Naive thymus-derived CD4-positive, alpha-beta T cell (primary cell): ENCODE data around the gene ZSCAN20. TPM values are rescaled to one million over a fixed set of nuclear protein-coding genes. Genes with fewer than 3 reads are reported as not detected.

ENCODE experiments used
- ATAC-seq: fragments of 150-1000 bp; cut with Tn5 transposase; 2 replicates; pipeline ENCODE4 v1.10.0; 2021; ENCODE audit warnings: mild to moderate bottlenecking, moderate library complexity
- CTCF ChIA-PET: fragments of 350-600 bp; sonication (Branson Sonifier 250); formaldehyde crosslinking; loops from one replicate; lab custom pipeline; 2021; ENCODE audit warnings: antibody characterized with exemption; lab: Charles Lee
- POLR2A ChIA-PET: fragments of 350-600 bp; sonication (Branson Sonifier 250); formaldehyde crosslinking; loops from one replicate; lab custom pipeline; 2021; ENCODE audit warnings: antibody characterized with exemption, inconsistent platforms; lab: Charles Lee
- DNase-seq, 9 donors: peaks; one replicate each; pipeline versions ENCODE4 v3.0.0 to v3.0.0-alpha.2; 2020 to 2022; ENCODE audit warnings: mixed read lengths in 1 of 9
- H3K27ac ChIP-seq: one replicate; pipeline ENCODE4 v1.7.0; 2013; ENCODE audit warnings: mild to moderate bottlenecking, low read depth, low read length, moderate library complexity
- H3K27me3 ChIP-seq, 2 donors: one replicate each; pipeline ENCODE4 v1.7.0; 2013; ENCODE audit warnings: low read length in 2 of 2, mild to moderate bottlenecking in 2 of 2, moderate library complexity in 2 of 2; ENCODE audit not compliant: control insufficient read depth in 2 of 2, insufficient read depth in 2 of 2
- H3K36me3 ChIP-seq, 3 experiments: 1 replicate in 2 of 3; 2 replicates in 1 of 3; pipeline ENCODE4 v1.7.0; 2013; ENCODE audit warnings: low read length in 3 of 3, mild to moderate bottlenecking in 3 of 3, moderate library complexity in 1 of 3; ENCODE audit not compliant: insufficient read depth in 3 of 3, control insufficient read depth in 2 of 3
- H3K4me1 ChIP-seq, 2 donors: one replicate each; pipeline ENCODE4 v1.7.0; 2013; ENCODE audit warnings: low read length in 2 of 2, mild to moderate bottlenecking in 2 of 2, moderate library complexity in 1 of 2; ENCODE audit not compliant: control insufficient read depth in 2 of 2, insufficient read depth in 2 of 2
- H3K4me3 ChIP-seq: 2 replicates; pipeline ENCODE4 v1.7.0; 2013; ENCODE audit warnings: mild to moderate bottlenecking, low read length
- H3K9me3 ChIP-seq, 3 experiments: 1 replicate in 2 of 3; 2 replicates in 1 of 3; pipeline ENCODE4 v1.7.0; 2013; ENCODE audit warnings: low read length in 3 of 3; ENCODE audit not compliant: control insufficient read depth in 2 of 3
- H3K27ac Mint-ChIP-seq, 9 donors: one replicate each; pipeline ENCODE4 v1.8.0; 2020 to 2022; ENCODE audit warnings: mixed read lengths in 9 of 9, mild to moderate bottlenecking in 8 of 9, moderate library complexity in 5 of 9, inconsistent platforms in 2 of 9
- H3K27me3 Mint-ChIP-seq, 5 donors: one replicate each; pipeline ENCODE4 v1.8.0; 2021 to 2022; ENCODE audit warnings: mixed read lengths in 5 of 5, mild to moderate bottlenecking in 1 of 5
- H3K36me3 Mint-ChIP-seq, 5 donors: one replicate each; pipeline ENCODE4 v1.8.0; 2020 to 2022; ENCODE audit warnings: mixed read lengths in 5 of 5, mild to moderate bottlenecking in 3 of 5, inconsistent platforms in 1 of 5
- H3K4me1 Mint-ChIP-seq, 7 donors: one replicate each; pipeline ENCODE4 v1.8.0; 2020 to 2022; ENCODE audit warnings: mixed read lengths in 7 of 7, mild to moderate bottlenecking in 3 of 7, inconsistent platforms in 1 of 7
- H3K4me3 Mint-ChIP-seq, 10 donors: one replicate each; pipeline ENCODE4 v1.8.0; 2020 to 2022; ENCODE audit warnings: mild to moderate bottlenecking in 10 of 10, mixed read lengths in 10 of 10, moderate library complexity in 6 of 10, inconsistent platforms in 2 of 10
- H3K9me3 Mint-ChIP-seq, 11 donors: one replicate each; pipeline ENCODE4 v1.8.0; 2020 to 2022; ENCODE audit warnings: mixed read lengths in 11 of 11, mild to moderate bottlenecking in 4 of 11, inconsistent platforms in 1 of 11, moderate library complexity in 1 of 11
- intact Hi-C, 2 donors: fragments of 100-400 bp; cut with micrococcal nuclease; formaldehyde crosslinking; loops; one replicate each; pipeline ENCODE4 v1.15.1; 2023
- polyA plus RNA-seq, 2 donors: library from polyadenylated mRNA; unstranded; fragments of 300-500 nt; fragmentation: Illumina TruSeq; gene quantifications; one replicate each; pipeline ENCODE4 v1.2.3, GENCODE V29; 2021
- total RNA-seq, 6 experiments: library from RNA in 5 of 6; stranded (reverse) in 5 of 6; gene quantifications; 1 replicate in 5 of 6; 2 replicates in 1 of 6; pipeline ENCODE4 v1.2.3 and lab custom pipeline; 2021 to 2026

Gene ZSCAN20
- total and polyA plus RNA-seq, 7 experiments from 2014 or later, result 0.77 to 3.0 (median 1.6) TPM

DNA sequence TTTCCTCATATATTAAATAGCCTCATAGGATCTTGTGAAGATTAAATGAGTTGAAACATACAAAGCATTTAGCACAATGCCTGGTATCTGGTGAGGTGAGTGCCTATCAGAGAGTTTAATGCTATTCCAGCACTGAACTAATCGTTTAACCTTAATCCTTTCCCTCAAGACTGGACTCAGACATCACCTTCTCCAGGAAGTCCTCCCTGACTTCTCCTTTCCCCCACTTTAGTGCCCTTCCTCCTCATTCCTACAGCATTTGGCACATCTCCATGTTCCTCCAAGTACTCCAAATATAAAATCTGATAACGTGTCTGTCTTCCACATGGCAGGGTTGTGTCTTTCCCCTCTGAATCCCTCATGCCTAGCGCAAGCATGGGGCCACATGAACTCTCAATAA, 59.8 kb downstream of the ZSCAN20 start:
- no peak for DNase-seq
- Mint-ChIP-seq H3K27ac (no peak overlapping the region), H3K4me1 (no peaks in the 10 kb centered on the region), H3K36me3 (no peaks in the 10 kb centered on the region), H3K27me3 (peaks cover 6 to 48% (median 34%) of the 10 kb centered on the region in 5 donors), H3K9me3 (peaks cover 0 to 4% (median 0%) of the 10 kb centered on the region in 11 donors), H3K4me3 (no peak overlapping the region)
- no peaks in the 10 kb centered on the region for H3K27me3 ChIP-seq
- intact Hi-C loops, result no loop called here
- no peak overlapping the region for H3K4me3 ChIP-seq
- POLR2A ChIA-PET, result no interaction called here
- no peaks in the 10 kb centered on the region for H3K4me1 ChIP-seq
- no peaks in the 10 kb centered on the region for H3K36me3 ChIP-seq
- CTCF ChIA-PET, result no interaction called here
- no peaks in the 10 kb centered on the region for H3K9me3 ChIP-seq
- no peak overlapping the region for H3K27ac ChIP-seq
- no peak for ATAC-seq

DNA sequence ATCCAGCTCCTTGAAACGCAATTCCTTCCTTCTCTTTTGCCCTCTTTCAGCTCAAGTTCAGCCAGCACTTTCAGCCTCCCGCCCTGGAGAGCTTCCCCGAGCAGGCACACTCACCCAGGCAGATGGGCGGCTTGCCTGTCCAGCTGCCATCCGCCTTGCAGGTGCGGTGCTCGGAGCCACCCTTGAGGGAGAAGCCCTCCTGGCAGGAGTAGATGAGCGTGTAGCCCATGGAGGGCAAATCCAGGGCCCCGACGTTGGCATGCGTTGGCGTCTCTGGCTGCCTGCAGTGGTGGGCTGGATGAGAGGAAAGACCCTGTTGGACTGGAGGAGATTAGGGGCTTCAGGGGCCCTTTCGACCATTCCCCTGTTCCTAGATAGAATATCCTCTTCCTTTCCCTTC, 60.5 kb downstream of the ZSCAN20 start:
- POLR2A ChIA-PET, result no interaction called here
- peaks cover 6 to 47% (median 31%) of the 10 kb centered on the region in 5 donors for H3K27me3 Mint-ChIP-seq
- CTCF ChIA-PET, result no interaction called here
- peaks cover 0 to 4% (median 0%) of the 10 kb centered on the region in 11 donors for H3K9me3 Mint-ChIP-seq
- Histone ChIP-seq H3K4me1 (no peaks in the 10 kb centered on the region), H3K36me3 (no peaks in the 10 kb centered on the region), H3K9me3 (no peaks in the 10 kb centered on the region), H3K27ac (no peak overlapping the region), H3K27me3 (no peaks in the 10 kb centered on the region), H3K4me3 (no peak overlapping the region)
- intact Hi-C loops, result no loop called here
- H3K4me1 Mint-ChIP-seq, result no peaks in the 10 kb centered on the region
- H3K36me3 Mint-ChIP-seq, result no peaks in the 10 kb centered on the region
- no peak overlapping the region for H3K27ac Mint-ChIP-seq
- no peak overlapping the region for H3K4me3 Mint-ChIP-seq
- ATAC-seq (no peak), DNase-seq (no peak)

- intact Hi-C loops, result no loop called here
- no peak overlapping the region for H3K4me3 ChIP-seq
- Mint-ChIP-seq H3K27me3 (peaks cover 6 to 42% (median 22%) of the 10 kb centered on the region in 5 donors), H3K4me3 (no peak overlapping the region), H3K4me1 (no peaks in the 10 kb centered on the region), H3K27ac (no peak overlapping the region), H3K9me3 (peaks cover 0 to 4% (median 0%) of the 10 kb centered on the region in 11 donors), H3K36me3 (no peaks in the 10 kb centered on the region)
- ChIA-PET POLR2A (no interaction called here), CTCF (no interaction called here)
- no peaks in the 10 kb centered on the region for H3K27me3 ChIP-seq
- no peak overlapping the region for H3K27ac ChIP-seq
- H3K9me3 ChIP-seq, result no peaks in the 10 kb centered on the region
- DNase-seq (no peak), ATAC-seq (no peak)
- H3K36me3 ChIP-seq, result no peaks in the 10 kb centered on the region
- no peaks in the 10 kb centered on the region for H3K4me1 ChIP-seq
Observed at GRCh38 chr1:33535334-33535733, 62.9 kb downstream of the ZSCAN20 start.

DNA sequence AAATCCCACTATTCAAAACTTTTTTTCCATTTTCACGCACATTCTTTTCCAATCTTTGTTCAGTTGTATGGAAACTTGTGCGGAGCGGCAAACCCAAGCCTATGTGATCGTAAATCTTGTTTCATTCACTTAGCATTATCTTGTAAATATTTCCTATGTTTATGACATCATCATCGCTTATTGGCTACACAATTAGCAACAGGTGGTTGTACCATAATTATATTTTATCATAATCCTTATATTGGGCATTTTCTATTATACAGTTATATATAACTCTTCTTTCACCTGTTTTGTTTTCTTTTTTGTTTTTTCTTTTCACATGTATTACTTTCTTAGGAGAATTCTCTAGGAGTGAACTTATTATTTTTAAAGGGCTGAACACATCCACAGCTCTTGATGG, 65.4 kb downstream of the ZSCAN20 start:
- CTCF ChIA-PET, result no interaction called here
- Histone ChIP-seq H3K9me3 (no peaks in the 10 kb centered on the region), H3K27ac (no peak overlapping the region), H3K4me3 (no peak overlapping the region), H3K36me3 (no peaks in the 10 kb centered on the region), H3K27me3 (no peaks in the 10 kb centered on the region), H3K4me1 (no peaks in the 10 kb centered on the region)
- POLR2A ChIA-PET, result no interaction called here
- peaks cover 0 to 34% (median 22%) of the 10 kb centered on the region in 5 donors for H3K27me3 Mint-ChIP-seq
- DNase-seq (no peak), ATAC-seq (no peak)
- peaks cover 0 to 4% (median 0%) of the 10 kb centered on the region in 11 donors for H3K9me3 Mint-ChIP-seq
- H3K27ac Mint-ChIP-seq, result no peak overlapping the region
- intact Hi-C loops, result no loop called here
- no peaks in the 10 kb centered on the region for H3K36me3 Mint-ChIP-seq
- no peaks in the 10 kb centered on the region for H3K4me1 Mint-ChIP-seq
- no peak overlapping the region for H3K4me3 Mint-ChIP-seq

DNA sequence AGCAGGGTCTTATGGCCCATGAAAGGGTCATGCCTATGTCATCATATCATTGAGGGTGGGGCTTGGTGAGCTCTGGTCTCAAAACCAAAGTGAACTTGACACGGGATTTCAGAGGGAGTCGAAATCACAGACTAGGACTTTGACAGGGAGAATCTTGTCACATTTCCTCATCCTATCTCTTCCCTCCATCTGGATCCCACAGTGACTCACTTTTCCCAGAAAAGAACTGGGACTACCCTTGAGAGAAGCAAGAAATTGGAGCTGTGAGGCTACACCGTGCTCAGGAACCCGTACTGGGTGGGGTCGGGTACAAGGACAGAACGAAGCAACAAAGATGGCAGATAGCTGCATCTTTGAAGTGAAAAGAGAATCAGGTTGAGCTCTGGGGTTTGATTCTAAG, 69.5 kb downstream of the ZSCAN20 start:
- ChIA-PET POLR2A (no interaction called here), CTCF (no interaction called here)
- H3K27ac ChIP-seq, result no peak overlapping the region
- no peaks in the 10 kb centered on the region for H3K4me1 ChIP-seq
- intact Hi-C loops, result no loop called here
- Mint-ChIP-seq H3K27me3 (peaks cover 0 to 26% (median 10%) of the 10 kb centered on the region in 5 donors), H3K27ac (no peak overlapping the region), H3K4me3 (no peak overlapping the region), H3K9me3 (no peaks in the 10 kb centered on the region), H3K4me1 (no peaks in the 10 kb centered on the region), H3K36me3 (no peaks in the 10 kb centered on the region)
- DNase-seq, result no peak
- no peak overlapping the region for H3K4me3 ChIP-seq
- H3K36me3 ChIP-seq, result no peaks in the 10 kb centered on the region
- ATAC-seq, result no peak
- H3K27me3 ChIP-seq, result no peaks in the 10 kb centered on the region
- H3K9me3 ChIP-seq, result no peaks in the 10 kb centered on the region

Other genes starting within 250 kb of the ZSCAN20 start
- gene ZNF362, start 216.2 kb upstream of the ZSCAN20 start, total RNA-seq, result 10 to 100 TPM; 24.7 to 30.5 (median 27.0) TPM
- 10 to 100 TPM; 17.2 to 30.0 TPM for gene ZNF362, start 216.2 kb upstream of the ZSCAN20 start, polyA plus RNA-seq
- not detected for gene A3GALT2, start 151.5 kb upstream of the ZSCAN20 start, total RNA-seq
- gene A3GALT2, start 151.5 kb upstream of the ZSCAN20 start, polyA plus RNA-seq, result not detected
- gene PHC2, start 41.5 kb upstream of the ZSCAN20 start, total RNA-seq, result 10 to 100 TPM; 31.9 to 45.5 (median 35.4) TPM
- 10 to 100 TPM in 1 of 2 donors, 1 to 10 TPM in 1; 10.0 to 18.1 TPM for gene PHC2, start 41.5 kb upstream of the ZSCAN20 start, polyA plus RNA-seq